ENCODE results near the gene CACHD1.

DNA sequence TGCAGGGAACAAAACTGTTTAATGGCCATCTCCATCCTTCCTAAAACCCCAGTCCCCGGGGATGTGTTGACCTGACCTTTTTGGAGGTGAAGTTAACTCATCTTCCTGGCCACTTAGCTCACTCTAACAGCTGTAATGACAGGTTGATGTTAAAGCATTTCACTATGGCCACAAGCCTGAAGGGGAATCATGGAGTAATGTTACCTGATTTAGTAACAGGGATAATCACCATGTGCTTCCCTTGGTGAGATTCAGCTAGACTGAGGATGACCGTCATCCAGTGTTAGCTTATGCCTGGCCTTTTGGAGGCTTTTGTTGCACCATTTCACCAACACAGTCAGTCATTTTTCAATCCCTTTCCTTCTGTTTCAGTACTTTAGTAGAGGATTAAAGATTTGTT, 210.7 kb downstream of the CACHD1 start:
- TF ChIP-seq, protein P1, sequence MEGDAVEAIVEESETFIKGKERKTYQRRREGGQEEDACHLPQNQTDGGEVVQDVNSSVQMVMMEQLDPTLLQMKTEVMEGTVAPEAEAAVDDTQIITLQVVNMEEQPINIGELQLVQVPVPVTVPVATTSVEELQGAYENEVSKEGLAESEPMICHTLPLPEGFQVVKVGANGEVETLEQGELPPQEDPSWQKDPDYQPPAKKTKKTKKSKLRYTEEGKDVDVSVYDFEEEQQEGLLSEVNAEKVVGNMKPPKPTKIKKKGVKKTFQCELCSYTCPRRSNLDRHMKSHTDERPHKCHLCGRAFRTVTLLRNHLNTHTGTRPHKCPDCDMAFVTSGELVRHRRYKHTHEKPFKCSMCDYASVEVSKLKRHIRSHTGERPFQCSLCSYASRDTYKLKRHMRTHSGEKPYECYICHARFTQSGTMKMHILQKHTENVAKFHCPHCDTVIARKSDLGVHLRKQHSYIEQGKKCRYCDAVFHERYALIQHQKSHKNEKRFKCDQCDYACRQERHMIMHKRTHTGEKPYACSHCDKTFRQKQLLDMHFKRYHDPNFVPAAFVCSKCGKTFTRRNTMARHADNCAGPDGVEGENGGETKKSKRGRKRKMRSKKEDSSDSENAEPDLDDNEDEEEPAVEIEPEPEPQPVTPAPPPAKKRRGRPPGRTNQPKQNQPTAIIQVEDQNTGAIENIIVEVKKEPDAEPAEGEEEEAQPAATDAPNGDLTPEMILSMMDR (IDR thresholded peaks at IDR 0.05 in 4 of 5, conservative IDR thresholded peaks at IDR 0.05 in 1 of 5) = no peak
- no peak for TF ChIP-seq POLR2A (IDR thresholded peaks at IDR 0.05)

Data from gastrocnemius medialis (tissue), 4 donors.